ENCODE measurements around the gene PLK3.
A peak's percentile ranks its signal among the peaks of the same experiment; 100 is the strongest.
"Not testable (repeated sequence)": the region's sequence is repeated elsewhere in the genome, so short reads cannot be mapped to it uniquely, and the experiment has no call there.

PLK3 gene

DNA sequence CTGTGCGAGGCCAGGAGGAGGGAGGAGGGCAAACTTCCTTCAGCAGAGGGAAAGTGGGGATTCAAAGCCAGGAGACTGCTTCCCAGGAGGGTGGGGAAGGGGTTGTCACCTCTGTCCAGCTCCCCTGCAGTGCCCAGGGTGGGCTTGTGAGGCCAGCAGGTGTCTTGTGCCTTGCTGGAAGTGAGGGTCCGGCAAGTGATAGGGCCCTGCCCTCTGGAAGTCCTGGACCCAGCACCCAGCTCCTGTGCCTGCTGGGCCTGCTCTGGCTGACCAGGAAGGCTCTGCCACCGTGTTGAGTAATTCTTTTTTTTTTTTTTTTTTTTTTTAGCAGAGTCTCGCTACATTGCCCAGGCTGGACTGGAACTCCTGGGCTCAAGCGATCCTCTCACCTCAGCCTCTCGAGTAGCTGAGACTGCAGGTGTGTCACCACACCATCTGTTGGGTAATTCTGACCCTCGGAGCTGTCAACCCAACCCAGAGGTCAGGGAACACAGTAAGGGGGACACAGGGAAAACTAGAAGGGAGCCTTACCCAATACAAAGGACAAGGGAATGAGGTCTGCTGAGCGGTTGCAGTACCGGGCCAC is 13.2 kb upstream of the PLK3 start:
- Histone ChIP-seq H3K4me1 (ENCODE audit: control insufficient read depth in 5 of 5, insufficient read depth in 5 of 5, low read length in 5 of 5) (peaks cover 3 to 32% (median 27%) of the 10 kb centered on the region in 5 donors), H3K9ac (ENCODE audit: low read length in 5 of 5) (peak overlapping the region in 1 of 5 donors; percentile 71), H3K27ac (ENCODE audit: low read depth, low read length) (no peak overlapping the region), H3K27me3 (ENCODE audit: control insufficient read depth in 5 of 5, insufficient read depth in 4 of 5, low read length in 5 of 5) (peaks cover 0 to 3% (median 0%) of the 10 kb centered on the region in 5 donors), H3K9me3 (ENCODE audit: control insufficient read depth in 5 of 5, low read length in 5 of 5) (no peaks in the 10 kb centered on the region), H3K36me3 (ENCODE audit: control insufficient read depth in 5 of 5, insufficient read depth in 5 of 5, low read length in 5 of 5) (no peaks in the 10 kb centered on the region), H3K4me3 (ENCODE audit: low read depth in 1 of 5, low read length in 5 of 5) (peak overlapping the region in 4 of 5 donors; percentile 63 to 74 (median 66))

DNA sequence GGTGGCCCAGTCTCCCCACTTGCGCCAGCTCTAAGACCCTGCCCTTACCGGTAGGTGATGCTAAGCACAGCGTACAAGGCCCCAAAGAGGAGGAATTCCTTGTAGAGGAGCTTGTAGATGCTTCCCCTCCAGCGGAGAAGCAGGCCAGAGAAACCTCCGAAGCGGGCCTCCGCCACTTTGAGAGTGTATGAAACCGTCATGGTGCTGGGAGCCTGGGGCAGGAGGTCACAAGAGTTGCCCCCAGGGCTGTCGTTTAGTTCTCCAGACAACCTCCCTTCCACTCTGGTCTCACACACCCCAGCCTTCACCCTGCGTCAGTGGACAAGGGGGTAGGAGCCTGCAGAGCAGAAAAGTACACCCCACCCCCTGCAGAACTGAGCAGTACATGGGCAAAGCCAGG is 12.7 kb upstream of the PLK3 start:
- H3K4me1 ChIP-seq (ENCODE audit: control insufficient read depth in 5 of 5, insufficient read depth in 5 of 5, low read length in 5 of 5) = peaks cover 3 to 32% (median 27%) of the 10 kb centered on the region in 5 donors
- no peak overlapping the region for H3K4me3 ChIP-seq (ENCODE audit: low read depth in 1 of 5, low read length in 5 of 5)
- peaks cover 0 to 3% (median 0%) of the 10 kb centered on the region in 5 donors for H3K27me3 ChIP-seq (ENCODE audit: control insufficient read depth in 5 of 5, insufficient read depth in 4 of 5, low read length in 5 of 5)
- no peak overlapping the region for H3K9ac ChIP-seq (ENCODE audit: low read length in 5 of 5)
- H3K36me3 ChIP-seq (ENCODE audit: control insufficient read depth in 5 of 5, insufficient read depth in 5 of 5, low read length in 5 of 5) = no peaks in the 10 kb centered on the region
- H3K9me3 ChIP-seq (ENCODE audit: control insufficient read depth in 5 of 5, low read length in 5 of 5) = no peaks in the 10 kb centered on the region
- H3K27ac ChIP-seq (ENCODE audit: low read depth, low read length) = no peak overlapping the region

DNA sequence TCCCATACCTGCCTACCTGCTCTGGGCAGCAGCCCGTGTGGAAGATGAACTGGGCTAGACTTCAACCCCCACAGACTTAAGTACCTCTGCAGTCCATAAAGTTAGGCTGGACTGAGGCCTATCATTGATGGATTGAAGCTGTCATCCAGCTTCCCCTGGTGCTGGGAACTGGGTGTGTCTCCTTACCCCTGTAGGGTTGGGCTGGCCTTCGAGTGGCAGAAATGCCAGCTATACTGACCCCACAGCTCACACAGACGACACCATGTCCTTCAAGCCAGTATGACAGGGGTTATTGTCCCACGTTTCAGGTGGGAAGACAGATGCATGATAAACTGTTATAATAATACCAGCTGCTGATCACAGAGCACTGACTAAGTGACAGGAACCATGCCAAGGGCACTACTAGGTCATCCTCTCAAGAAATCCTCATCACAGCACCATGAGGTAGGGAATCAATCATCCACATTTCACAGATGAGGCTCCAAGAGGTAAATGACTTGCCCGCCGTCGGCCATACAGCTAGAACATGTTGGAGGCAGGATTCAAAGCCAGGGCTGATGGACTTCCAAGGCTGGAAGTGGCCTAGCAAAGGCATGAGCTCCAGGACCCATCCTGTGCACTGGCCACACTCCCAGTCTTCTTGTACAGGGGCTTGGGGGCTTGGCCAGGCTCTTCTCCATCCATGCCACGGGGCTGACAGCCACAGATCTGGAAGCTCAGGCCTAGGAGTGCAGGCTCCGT is 11.9 kb upstream of the PLK3 start, which contains the start of gene BEST4:
Gene BEST4 (minus strand): TSS at position 51 of the 741 bp plus-strand sequence. CDS start 465 bp downstream, outside the sequence.
- no peaks in the 10 kb centered on the region for H3K36me3 ChIP-seq (ENCODE audit: control insufficient read depth in 5 of 5, insufficient read depth in 5 of 5, low read length in 5 of 5)
- H3K27ac ChIP-seq (ENCODE audit: low read depth, low read length) = no peak within 1 kb of the TSS
- no peaks in the 10 kb centered on the region for H3K9me3 ChIP-seq (ENCODE audit: control insufficient read depth in 5 of 5, low read length in 5 of 5)
- H3K4me3 ChIP-seq (ENCODE audit: low read depth in 1 of 5, low read length in 5 of 5) = no peak within 1 kb of the TSS
- peaks cover 3 to 32% (median 27%) of the 10 kb centered on the region in 5 donors for H3K4me1 ChIP-seq (ENCODE audit: control insufficient read depth in 5 of 5, insufficient read depth in 5 of 5, low read length in 5 of 5)
- H3K9ac ChIP-seq (ENCODE audit: low read length in 5 of 5) = no peak within 1 kb of the TSS
- H3K27me3 ChIP-seq (ENCODE audit: control insufficient read depth in 5 of 5, insufficient read depth in 4 of 5, low read length in 5 of 5) = peaks cover 0 to 3% (median 0%) of the 10 kb centered on the region in 5 donors

DNA sequence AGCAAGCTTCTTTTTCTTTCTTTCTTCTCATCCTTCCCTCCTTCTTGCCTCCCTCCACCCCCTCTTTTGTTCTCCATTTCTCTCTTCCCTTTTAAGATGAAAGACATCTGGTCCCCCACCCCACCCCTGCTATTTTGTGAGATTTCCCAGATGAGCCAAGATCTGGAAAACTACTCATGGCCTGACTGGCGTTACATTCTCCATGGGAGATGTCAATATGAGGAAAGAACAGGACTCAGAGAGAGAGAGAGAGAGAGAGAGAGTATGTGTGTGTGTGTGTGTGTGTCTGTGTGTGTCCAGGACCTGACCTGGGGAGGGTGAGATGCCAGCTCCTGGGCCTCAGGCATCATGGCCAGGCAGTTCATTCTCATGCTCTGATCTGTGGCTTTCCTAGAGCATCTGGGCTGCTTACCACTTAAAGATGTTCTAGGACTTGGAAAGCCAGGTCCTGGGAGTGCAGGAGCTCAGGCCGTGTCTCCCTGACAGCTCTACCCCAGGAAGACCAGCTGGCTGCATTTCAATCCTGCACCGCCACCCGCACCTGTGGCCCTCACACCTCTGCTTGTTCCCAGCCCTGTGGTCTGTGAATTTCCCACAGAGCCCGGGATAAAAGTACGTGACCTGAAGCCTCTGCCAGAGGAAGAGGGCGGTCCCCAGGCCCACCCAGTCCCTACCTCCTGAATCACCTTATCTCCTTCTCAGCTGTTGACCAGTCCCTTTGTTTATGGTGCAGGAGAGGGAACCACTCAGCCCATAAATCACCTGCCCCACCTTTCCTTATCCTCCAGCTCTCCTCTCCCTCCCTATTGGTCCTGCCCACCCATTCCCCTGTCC is 9.0 kb upstream of the PLK3 start:
- Histone ChIP-seq H3K36me3 (ENCODE audit: control insufficient read depth in 5 of 5, insufficient read depth in 5 of 5, low read length in 5 of 5) (no peaks in the 10 kb centered on the region), H3K9me3 (ENCODE audit: control insufficient read depth in 5 of 5, low read length in 5 of 5) (no peaks in the 10 kb centered on the region), H3K27ac (ENCODE audit: low read depth, low read length) (no peak overlapping the region)

DNA sequence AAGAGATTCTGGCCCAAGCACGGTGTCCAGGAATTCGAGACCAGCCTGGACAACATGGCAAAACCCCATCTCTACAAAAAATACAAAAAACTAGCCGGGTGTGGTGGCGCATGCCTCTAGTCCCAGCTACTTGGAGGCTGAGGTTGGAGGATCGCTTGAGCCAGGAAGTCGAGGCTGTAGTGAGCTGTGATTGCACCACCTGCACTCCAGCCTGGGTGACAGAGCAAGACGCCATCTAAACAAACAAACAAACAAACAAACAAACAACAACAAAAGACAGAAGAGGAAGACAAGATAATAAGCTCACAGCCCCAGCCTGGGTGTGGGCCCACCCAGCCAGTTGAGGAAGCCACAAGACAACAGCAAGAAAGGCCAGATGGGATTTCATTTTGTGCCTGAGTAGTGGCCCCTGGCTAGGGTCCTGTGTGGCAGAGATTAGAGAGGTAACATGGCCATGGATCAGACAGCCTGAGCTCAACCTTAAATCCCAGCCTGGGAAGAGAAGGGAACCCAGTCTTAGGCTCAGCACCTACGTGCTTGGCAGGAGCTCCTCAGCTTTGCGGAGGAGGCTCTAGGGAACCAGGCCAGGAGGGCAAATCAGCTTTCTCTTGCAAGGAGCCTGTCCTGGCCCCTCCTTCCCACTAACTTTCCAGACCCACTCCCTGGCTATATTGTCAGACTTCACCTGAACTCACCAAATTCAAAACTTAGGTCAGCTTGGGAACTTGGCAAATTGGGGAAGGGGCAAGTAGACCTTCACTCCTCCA is 7.3 kb upstream of the PLK3 start:
- Histone ChIP-seq H3K4me3 (ENCODE audit: low read depth in 1 of 5, low read length in 5 of 5) (no peak overlapping the region), H3K27me3 (ENCODE audit: control insufficient read depth in 5 of 5, insufficient read depth in 4 of 5, low read length in 5 of 5) (no peaks in the 10 kb centered on the region), H3K9ac (ENCODE audit: low read length in 5 of 5) (no peak overlapping the region), H3K9me3 (ENCODE audit: control insufficient read depth in 5 of 5, low read length in 5 of 5) (no peaks in the 10 kb centered on the region), H3K27ac (ENCODE audit: low read depth, low read length) (no peak overlapping the region), H3K36me3 (ENCODE audit: control insufficient read depth in 5 of 5, insufficient read depth in 5 of 5, low read length in 5 of 5) (no peaks in the 10 kb centered on the region), H3K4me1 (ENCODE audit: control insufficient read depth in 5 of 5, insufficient read depth in 5 of 5, low read length in 5 of 5) (no peaks in the 10 kb centered on the region)

More for the DNA sequence above, 9.0 kb upstream of the PLK3 start:
- H3K4me1 ChIP-seq (ENCODE audit: control insufficient read depth in 5 of 5, insufficient read depth in 5 of 5, low read length in 5 of 5) = peaks cover 0 to 6% (median 5%) of the 10 kb centered on the region in 5 donors
- no peak overlapping the region for H3K4me3 ChIP-seq (ENCODE audit: low read depth in 1 of 5, low read length in 5 of 5)
- H3K9ac ChIP-seq (ENCODE audit: low read length in 5 of 5) = no peak overlapping the region
- no peaks in the 10 kb centered on the region for H3K27me3 ChIP-seq (ENCODE audit: control insufficient read depth in 5 of 5, insufficient read depth in 4 of 5, low read length in 5 of 5)

DNA sequence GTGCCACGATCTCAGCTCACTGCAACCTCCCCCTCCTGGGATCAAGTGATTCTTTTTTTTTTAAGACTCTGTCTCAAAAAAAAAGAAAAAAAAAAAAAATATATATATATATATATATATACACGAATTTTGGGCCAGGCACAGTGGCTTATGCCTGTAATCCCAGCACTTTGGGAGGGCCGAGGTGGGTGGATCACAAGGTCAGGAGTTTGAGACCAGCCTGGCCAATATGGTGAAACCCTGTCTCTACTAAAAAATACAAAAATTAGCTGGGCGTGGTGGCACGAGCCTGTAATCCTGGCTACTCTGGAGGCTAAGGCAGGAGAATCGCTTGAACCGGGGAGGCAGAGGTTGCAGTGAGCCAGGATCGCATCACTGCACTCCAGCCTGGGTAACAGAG is 2.3 kb upstream of the PLK3 start:
- Histone ChIP-seq H3K36me3 (ENCODE audit: control insufficient read depth in 5 of 5, insufficient read depth in 5 of 5, low read length in 5 of 5) (peaks cover 0 to 10% (median 5%) of the 10 kb centered on the region in 5 donors), H3K4me1 (ENCODE audit: control insufficient read depth in 5 of 5, insufficient read depth in 5 of 5, low read length in 5 of 5) (peaks cover 0 to 24% (median 21%) of the 10 kb centered on the region in 5 donors)
- not testable (repeated sequence) for H3K9ac ChIP-seq (ENCODE audit: low read length in 5 of 5); H3K4me3 ChIP-seq (ENCODE audit: low read depth in 1 of 5, low read length in 5 of 5); H3K9me3 ChIP-seq (ENCODE audit: control insufficient read depth in 5 of 5, low read length in 5 of 5); H3K27me3 ChIP-seq (ENCODE audit: control insufficient read depth in 5 of 5, insufficient read depth in 4 of 5, low read length in 5 of 5); H3K27ac ChIP-seq (ENCODE audit: low read depth, low read length)

DNA sequence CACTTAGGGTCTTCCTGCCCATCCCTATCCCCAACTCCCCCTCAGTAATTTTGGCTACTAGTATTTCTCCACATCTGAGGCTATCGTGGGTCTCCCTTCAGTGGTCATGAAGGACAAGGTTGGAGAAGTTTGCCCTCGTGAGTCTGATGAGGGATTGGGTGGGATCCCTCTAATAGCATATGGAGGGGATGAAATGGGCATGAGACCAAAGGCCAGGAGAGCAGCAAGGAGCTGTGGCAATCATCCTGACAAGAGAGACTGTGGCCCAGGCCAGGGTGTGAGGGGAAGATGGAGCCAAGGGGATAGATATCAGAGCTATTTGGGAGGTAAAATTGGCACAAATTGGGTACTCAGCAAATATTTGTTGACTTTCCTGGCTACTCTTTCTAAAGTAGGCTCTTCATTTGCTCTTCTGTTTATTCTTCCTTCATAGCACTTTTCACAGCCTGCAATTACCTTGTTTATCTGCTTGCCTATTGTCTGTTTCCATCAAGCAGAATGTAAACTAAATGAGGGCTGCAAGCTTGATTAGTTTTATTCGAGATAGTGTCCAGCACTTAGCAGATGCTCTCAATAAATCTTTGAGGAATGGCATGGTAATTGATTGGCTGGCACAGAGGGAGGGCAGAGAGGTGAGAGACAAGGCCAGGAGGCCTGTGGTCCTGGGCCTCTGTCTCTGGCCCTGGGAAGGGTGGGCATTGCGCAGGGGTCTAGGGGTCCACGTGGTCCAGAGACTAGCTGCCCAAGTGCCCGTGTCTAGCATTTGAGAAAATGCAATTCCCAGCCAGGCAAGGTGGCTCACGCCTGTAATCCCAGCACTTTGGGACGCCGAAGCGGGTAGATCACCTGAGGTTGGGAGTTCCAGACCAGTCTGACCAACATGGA is 1.5 kb upstream of the PLK3 start:
- Histone ChIP-seq H3K4me1 (ENCODE audit: control insufficient read depth in 5 of 5, insufficient read depth in 5 of 5, low read length in 5 of 5) (peaks cover 0 to 33% (median 27%) of the 10 kb centered on the region in 5 donors), H3K4me3 (ENCODE audit: low read depth in 1 of 5, low read length in 5 of 5) (no peak overlapping the region), H3K9me3 (ENCODE audit: control insufficient read depth in 5 of 5, low read length in 5 of 5) (no peaks in the 10 kb centered on the region), H3K36me3 (ENCODE audit: control insufficient read depth in 5 of 5, insufficient read depth in 5 of 5, low read length in 5 of 5) (peaks cover 0 to 19% (median 13%) of the 10 kb centered on the region in 5 donors), H3K27me3 (ENCODE audit: control insufficient read depth in 5 of 5, insufficient read depth in 4 of 5, low read length in 5 of 5) (peaks cover 0 to 3% (median 0%) of the 10 kb centered on the region in 5 donors), H3K9ac (ENCODE audit: low read length in 5 of 5) (no peak overlapping the region), H3K27ac (ENCODE audit: low read depth, low read length) (peak overlapping the region; percentile 79)

DNA sequence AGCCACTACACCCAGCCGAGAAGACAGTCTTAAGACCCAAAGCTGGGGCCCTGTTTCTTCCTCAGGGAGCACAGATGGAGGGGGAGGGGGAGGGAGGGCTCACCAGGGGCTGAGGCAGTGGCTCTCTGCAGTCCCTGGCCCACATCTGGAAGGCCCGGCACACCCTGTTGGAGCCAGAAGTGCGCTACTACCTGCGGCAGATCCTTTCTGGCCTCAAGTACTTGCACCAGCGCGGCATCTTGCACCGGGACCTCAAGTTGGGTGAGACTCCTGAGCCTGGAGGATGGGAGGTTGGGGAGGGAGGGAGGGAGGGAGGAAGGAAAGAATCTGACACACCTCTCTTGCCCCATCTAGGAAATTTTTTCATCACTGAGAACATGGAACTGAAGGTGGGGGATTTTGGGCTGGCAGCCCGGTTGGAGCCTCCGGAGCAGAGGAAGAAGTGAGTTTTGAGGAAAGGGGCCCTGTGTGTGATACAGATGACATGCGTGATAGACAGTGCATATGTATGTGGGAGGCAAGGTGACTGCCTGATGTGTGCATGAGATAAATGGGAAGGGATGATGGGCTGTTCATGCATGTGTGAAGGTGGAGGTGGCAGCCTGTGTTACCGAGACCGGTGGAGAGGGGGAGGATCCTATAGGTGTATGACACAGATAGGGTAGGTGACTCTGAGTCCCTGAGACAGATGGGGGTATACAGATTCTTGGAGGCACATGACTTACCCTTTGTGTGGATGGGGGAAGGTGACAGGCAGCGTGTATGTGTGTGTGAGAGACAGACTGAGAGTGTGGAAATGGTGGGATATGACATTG is 1.5 kb downstream of the PLK3 start:
- Histone ChIP-seq H3K9ac (ENCODE audit: low read length in 5 of 5) (peak overlapping the region; percentile 5 to 43 (median 23)), H3K4me3 (ENCODE audit: low read depth in 1 of 5, low read length in 5 of 5) (peak overlapping the region; percentile 74 to 92 (median 83)), H3K9me3 (ENCODE audit: control insufficient read depth in 5 of 5, low read length in 5 of 5) (no peaks in the 10 kb centered on the region), H3K27ac (ENCODE audit: low read depth, low read length) (peak overlapping the region; percentile 47), H3K36me3 (ENCODE audit: control insufficient read depth in 5 of 5, insufficient read depth in 5 of 5, low read length in 5 of 5) (peaks cover 0 to 44% (median 39%) of the 10 kb centered on the region in 5 donors), H3K27me3 (ENCODE audit: control insufficient read depth in 5 of 5, insufficient read depth in 4 of 5, low read length in 5 of 5) (peaks cover 0 to 3% (median 0%) of the 10 kb centered on the region in 5 donors), H3K4me1 (ENCODE audit: control insufficient read depth in 5 of 5, insufficient read depth in 5 of 5, low read length in 5 of 5) (peaks cover 2 to 54% (median 38%) of the 10 kb centered on the region in 5 donors)

Data from subcutaneous abdominal adipose tissue (tissue), 5 donors.